Muscle of leg (tissue), 11 donors: Measurements from ENCODE around the gene SHTN1. TPM values are rescaled to one million over a fixed set of nuclear protein-coding genes. Genes with fewer than 3 reads are reported as not detected.
A peak's percentile ranks its signal among the peaks of the same experiment; 100 is the strongest.

Experiments
- DNase-seq: peaks from one replicate; pipeline ENCODE4 v3.0.0; 2013
- H3K27ac ChIP-seq: one replicate; pipeline ENCODE4 v1.5.1; 2013; ENCODE audit warnings: mild to moderate bottlenecking, low read length, control low read depth
- H3K27me3 ChIP-seq: one replicate; pipeline ENCODE4 v1.6.1; 2013; ENCODE audit warnings: low read length; ENCODE audit not compliant: control insufficient read depth, insufficient read depth
- H3K36me3 ChIP-seq: one replicate; pipeline ENCODE4 v1.6.1; 2013; ENCODE audit warnings: low read length; ENCODE audit not compliant: control insufficient read depth, insufficient read depth
- H3K4me1 ChIP-seq: one replicate; pipeline ENCODE4 v1.6.1; 2013; ENCODE audit warnings: low read length; ENCODE audit not compliant: control insufficient read depth, insufficient read depth
- H3K4me3 ChIP-seq: one replicate; pipeline ENCODE4 v1.5.1; 2013; ENCODE audit warnings: low read length, control low read depth
- H3K9me3 ChIP-seq: replicated peaks from 2 replicates; pipeline ENCODE4 v1.6.1; 2013; ENCODE audit warnings: low read depth, low read length; ENCODE audit not compliant: control insufficient read depth
- WGBS: methylation state at CpG from one replicate; pipeline ENCODE4 v1.1.5; 2013; ENCODE audit warnings: missing lambda C conversion rate; ENCODE audit not compliant: insufficient coverage; 5-methylcytosine and 5-hydroxymethylcytosine counted together
- polyA plus RNA-seq, 8 donors: library from polyadenylated mRNA; unstranded; fragments of 120-200 nt; gene quantifications; one replicate each; pipeline versions ENCODE4 v1.2.1 to v1.2.3, GENCODE V29; 2013; ENCODE audit warnings: inconsistent platforms in 1 of 8, low replicate concordance in 1 of 8; ENCODE audit not compliant: insufficient read length in 8 of 8, insufficient read depth in 1 of 8
- total RNA-seq: library from RNA; stranded (reverse); fragments of 120-200 nt; gene quantifications from one replicate; pipeline ENCODE4 v1.2.4, GENCODE V29; 2013

SHTN1 gene
- total and polyA plus RNA-seq, 9 donors, result 3.3 to 8.7 (median 5.2) TPM

DNA sequence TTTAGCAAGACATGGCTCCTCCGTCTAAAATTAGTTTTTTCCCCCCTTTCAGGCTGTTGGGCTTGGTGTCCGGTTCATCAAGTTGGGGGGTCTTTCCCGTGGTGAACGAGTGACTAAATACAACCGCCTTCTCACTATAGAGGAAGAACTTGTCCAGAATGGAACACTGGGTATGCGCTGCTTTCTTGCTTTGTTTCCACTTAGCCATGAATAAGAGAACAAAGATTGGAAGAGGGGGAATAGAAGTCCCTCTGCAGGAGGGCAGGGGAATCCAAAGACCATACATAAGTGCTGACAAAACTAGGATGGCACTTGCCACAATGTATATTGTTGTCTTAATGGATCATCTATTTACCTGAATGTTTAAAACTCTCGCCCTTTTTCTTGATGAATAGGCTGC is 125.2 kb downstream of the SHTN1 start:
- Histone ChIP-seq H3K27ac (no peak overlapping the region), H3K4me1 (no peaks in the 10 kb centered on the region), H3K27me3 (no peaks in the 10 kb centered on the region), H3K4me3 (no peak overlapping the region), H3K9me3 (no peaks in the 10 kb centered on the region), H3K36me3 (no peaks in the 10 kb centered on the region)
- no peak for DNase-seq
- 87% methylated on average over 3 of the region's 7 CpGs for WGBS

DNA sequence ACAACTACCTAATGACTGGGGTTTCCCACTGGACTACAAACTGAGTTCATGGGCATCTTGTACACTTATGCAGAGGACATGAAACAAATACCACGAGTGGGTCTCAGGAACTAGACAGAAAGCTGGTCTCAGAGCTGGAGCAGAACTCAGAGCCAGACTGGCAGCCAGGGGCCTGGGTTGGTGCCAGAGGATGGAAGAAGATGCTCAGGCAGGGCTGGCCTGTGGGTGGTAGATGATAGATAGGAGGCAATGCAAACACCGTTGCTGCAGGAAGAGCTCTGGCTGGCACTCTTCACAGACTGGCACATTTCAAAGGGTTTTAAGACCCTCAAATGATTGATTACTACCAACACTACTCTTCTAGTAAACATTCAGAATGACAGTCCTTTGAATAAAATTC is 126.9 kb downstream of the SHTN1 start:
- WGBS, result 100% methylated on average over 1 of the region's 2 CpGs
- Histone ChIP-seq H3K9me3 (no peaks in the 10 kb centered on the region), H3K4me1 (no peaks in the 10 kb centered on the region), H3K4me3 (no peak overlapping the region), H3K27ac (no peak overlapping the region), H3K27me3 (no peaks in the 10 kb centered on the region), H3K36me3 (no peaks in the 10 kb centered on the region)
- no peak for DNase-seq

DNA sequence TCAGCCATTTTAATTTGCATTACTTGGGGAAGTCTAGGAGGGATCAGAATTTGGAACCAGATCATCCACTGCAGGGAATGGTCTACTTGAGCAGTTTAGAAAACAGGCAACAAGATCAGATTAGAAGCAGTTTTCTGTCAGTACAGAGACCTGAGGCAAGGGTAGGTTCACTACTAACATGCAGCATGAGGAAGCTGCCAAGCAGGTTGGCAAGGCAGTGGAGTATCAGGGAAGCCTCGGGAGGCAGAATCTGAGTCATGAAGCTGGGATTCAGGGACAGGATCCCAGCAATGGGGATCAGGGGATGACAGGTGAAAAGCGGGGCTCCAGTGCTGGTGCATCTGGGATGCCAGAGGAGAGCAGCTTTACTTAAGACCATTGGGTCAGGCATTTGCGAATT is 127.6 kb downstream of the SHTN1 start:
- Histone ChIP-seq H3K27ac (no peak overlapping the region), H3K4me1 (no peaks in the 10 kb centered on the region), H3K36me3 (no peaks in the 10 kb centered on the region), H3K27me3 (no peaks in the 10 kb centered on the region), H3K9me3 (no peaks in the 10 kb centered on the region), H3K4me3 (no peak overlapping the region)
- no peak for DNase-seq
- 97% methylated on average over 3 of the region's 3 CpGs for WGBS

DNA sequence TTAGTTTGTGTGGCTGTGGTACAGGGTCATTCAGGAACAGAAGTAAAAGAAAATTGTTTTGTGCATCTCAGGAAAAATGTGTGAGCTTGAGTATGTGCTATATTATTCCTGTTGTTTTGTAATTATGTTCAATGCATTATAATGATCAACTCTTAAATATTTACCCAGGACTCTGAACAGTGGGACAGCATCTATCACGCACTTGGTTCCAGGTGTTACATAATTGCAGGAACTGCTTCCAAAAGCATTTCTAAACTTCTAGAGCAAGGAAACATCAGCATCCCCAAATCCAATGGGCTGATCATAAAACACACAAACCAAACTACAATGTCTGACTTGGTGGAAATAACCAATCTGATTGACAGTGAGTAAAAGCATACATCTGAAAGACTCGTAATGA is 129.1 kb downstream of the SHTN1 start:
- Histone ChIP-seq H3K27me3 (no peaks in the 10 kb centered on the region), H3K36me3 (no peaks in the 10 kb centered on the region), H3K4me3 (no peak overlapping the region), H3K4me1 (no peaks in the 10 kb centered on the region), H3K9me3 (no peaks in the 10 kb centered on the region), H3K27ac (no peak overlapping the region)
- WGBS, result 80% methylated on average over 1 of the region's 2 CpGs
- DNase-seq, result no peak

DNA sequence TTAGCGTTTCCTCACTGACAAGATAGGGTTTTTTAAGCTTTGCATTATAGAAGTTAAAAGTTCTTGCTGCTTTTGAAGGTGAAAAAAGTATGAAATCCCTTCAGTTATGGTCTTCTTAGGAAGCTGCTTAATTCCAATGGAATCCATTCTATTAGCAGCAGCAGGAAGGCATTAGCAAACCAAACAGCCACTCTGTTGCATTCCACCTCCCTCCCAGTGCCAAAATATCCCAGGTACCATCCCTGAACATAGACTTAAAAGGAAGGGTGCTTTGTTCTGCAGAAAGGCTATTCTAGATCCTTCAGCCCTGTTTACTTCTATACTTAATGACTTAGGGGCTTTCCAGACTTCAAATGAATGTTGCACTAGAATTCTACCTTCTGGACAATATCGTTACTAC is 131.9 kb downstream of the SHTN1 start:
- Histone ChIP-seq H3K27ac (no peak overlapping the region), H3K4me3 (no peak overlapping the region), H3K9me3 (no peaks in the 10 kb centered on the region), H3K36me3 (no peaks in the 10 kb centered on the region), H3K4me1 (no peaks in the 10 kb centered on the region), H3K27me3 (no peaks in the 10 kb centered on the region)
- no peak for DNase-seq
- WGBS, result no CpG with 5 or more reads among the region's 2 CpGs

DNA sequence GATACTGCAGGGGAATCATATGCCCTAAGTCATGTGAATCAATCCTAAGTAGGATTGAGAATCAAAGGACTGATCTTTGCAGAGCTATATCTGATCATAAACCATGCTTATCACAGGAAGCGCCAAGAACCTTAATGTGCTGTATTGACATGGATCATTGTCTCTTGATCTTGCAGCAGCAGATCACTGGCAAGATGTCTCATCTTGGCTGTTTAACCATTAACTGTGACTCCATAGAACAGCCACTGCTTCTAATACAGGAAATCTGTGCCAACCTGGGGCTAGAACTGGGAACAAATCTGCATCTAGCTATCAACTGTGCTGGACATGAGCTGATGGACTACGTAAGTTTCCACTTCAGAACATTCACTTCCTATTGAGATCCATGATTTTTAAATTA is 134.0 kb downstream of the SHTN1 start:
- no peak for DNase-seq
- H3K36me3 ChIP-seq, result no peaks in the 10 kb centered on the region
- H3K9me3 ChIP-seq, result no peaks in the 10 kb centered on the region
- no peaks in the 10 kb centered on the region for H3K27me3 ChIP-seq
- 100% methylated on average over 1 of the region's 2 CpGs for WGBS
- no peak overlapping the region for H3K4me3 ChIP-seq
- H3K4me1 ChIP-seq, result no peaks in the 10 kb centered on the region
- H3K27ac ChIP-seq, result no peak overlapping the region

DNA sequence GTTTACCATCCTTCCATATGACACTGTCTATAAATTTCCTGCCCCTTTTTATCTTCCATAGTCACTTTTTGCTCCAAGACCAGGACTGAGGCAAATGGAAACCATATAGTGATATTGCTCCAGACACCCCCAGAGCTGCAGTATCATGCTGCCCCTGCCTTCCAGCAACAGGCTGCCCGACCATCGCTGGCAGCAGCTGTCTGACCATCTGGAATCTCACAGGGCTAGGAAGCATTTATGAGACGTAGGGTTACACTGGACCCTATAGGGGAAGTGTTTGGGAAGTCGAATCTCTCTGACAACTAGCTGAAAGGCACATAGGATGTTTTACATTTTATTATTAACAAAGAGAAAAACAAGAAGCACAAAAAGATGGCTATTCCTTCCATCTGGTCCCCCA is 136.3 kb downstream of the SHTN1 start:
- Histone ChIP-seq H3K9me3 (no peaks in the 10 kb centered on the region), H3K27me3 (no peaks in the 10 kb centered on the region), H3K4me1 (no peaks in the 10 kb centered on the region), H3K27ac (no peak overlapping the region), H3K36me3 (no peaks in the 10 kb centered on the region), H3K4me3 (no peak overlapping the region)
- WGBS, result no CpG with 5 or more reads among the region's 4 CpGs
- peak; percentile 31 for DNase-seq

DNA sequence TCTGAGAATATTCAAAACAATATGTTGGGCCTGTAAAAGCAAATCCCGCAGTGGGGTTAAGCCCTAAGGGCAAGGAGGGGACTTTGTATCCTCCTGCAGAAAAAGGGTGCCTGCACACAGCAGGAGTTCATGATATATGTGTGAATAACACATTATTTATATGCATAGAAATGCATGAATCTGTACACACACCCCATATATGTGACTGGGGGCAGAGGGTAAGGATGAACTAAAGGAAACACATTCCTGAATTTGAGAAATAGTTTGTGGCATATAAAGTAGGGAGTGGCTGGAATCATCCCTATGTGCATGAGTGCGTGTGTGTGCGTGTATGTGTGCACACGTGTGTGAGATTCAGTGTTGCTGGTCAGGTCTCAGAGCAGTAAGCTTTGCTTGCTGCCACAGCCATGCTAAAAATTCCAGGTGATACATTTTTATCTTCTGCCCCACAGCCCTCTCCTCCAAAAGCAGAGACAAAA is 136.8 kb downstream of the SHTN1 start:
- WGBS, result no CpG with 5 or more reads among the region's 4 CpGs
- Histone ChIP-seq H3K27ac (no peak overlapping the region), H3K36me3 (no peaks in the 10 kb centered on the region), H3K4me1 (no peaks in the 10 kb centered on the region), H3K27me3 (no peaks in the 10 kb centered on the region), H3K4me3 (no peak overlapping the region), H3K9me3 (no peaks in the 10 kb centered on the region)
- no peak for DNase-seq

DNA sequence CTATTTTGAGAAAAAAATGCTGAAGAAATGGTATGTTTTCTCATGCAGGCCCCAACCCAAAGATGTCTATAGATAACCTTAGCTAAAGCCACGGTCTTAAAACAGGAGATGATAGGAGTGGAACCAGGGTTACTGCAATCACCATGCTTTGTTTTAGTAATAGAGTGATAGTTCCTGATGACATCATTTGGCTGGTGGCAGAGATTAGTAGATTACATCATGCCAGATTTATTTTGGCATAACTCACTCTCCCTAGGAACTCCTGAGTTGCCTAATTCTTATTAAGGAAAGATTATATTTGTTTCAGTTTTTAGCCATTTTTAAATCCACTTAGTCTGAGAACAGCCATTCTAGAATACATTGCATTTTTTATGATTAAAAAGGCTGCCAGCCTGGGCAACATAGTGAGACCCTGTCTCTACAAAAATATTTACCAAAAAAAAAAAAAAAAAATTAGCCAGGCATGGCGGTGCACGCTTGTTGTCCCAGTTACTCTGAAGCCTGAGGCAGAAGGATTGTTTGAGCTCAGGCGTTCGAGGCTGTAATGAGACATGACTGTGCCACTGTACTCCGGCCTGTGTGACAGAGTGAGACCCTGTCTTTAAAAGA is 137.9 kb downstream of the SHTN1 start:
- DNase-seq, result no peak
- WGBS, result 92% methylated on average over 5 of the region's 6 CpGs
- H3K27me3 ChIP-seq, result no peaks in the 10 kb centered on the region

DNA sequence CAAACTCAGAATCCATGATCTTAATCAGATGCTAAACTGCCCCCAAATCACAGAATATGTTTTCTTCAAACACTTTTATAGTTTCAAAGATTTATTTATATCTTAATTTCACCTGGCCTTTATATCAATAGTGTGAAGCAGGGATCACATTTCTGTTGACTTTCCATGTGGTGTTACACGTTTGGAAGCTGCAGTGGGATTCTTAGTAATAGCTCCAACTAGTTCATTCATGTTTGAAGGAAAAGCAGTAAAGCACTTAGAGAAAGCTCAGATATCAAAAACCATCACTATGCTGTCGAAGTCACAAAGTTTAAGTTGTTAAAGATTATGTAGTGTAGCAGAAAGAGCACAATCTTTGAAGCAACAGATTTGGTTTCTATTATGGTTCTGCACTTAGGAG is 138.9 kb downstream of the SHTN1 start:
- Histone ChIP-seq H3K36me3 (no peaks in the 10 kb centered on the region), H3K4me3 (no peak overlapping the region), H3K27me3 (no peaks in the 10 kb centered on the region), H3K9me3 (no peaks in the 10 kb centered on the region), H3K27ac (no peak overlapping the region), H3K4me1 (no peaks in the 10 kb centered on the region)
- no peak for DNase-seq
- WGBS, result no CpG with 5 or more reads among the region's 2 CpGs

More for the DNA sequence above, 137.9 kb downstream of the SHTN1 start:
- Histone ChIP-seq H3K4me1 (no peaks in the 10 kb centered on the region), H3K4me3 (no peak overlapping the region), H3K36me3 (no peaks in the 10 kb centered on the region), H3K27ac (no peak overlapping the region), H3K9me3 (no peaks in the 10 kb centered on the region)

DNA sequence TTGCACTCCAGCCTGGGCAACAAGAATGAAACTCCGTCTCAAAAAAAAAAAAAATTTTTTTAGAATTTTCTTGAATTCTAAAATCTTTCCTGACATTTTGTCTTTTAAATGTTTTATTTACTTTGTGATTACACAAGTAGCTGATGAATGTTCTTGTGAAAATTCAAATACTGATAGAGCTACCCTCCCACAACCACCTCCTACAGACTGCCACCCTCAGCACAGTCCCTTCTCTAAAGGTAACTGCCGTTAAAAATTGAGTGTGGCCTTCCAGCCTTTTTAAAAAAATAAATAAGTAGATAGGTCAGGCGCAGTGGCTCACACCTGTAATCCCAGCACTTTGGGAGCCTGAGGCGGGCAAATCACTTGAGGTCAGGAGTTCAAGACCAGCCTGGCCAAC is 140.6 kb downstream of the SHTN1 start:
- WGBS, result no CpG with 5 or more reads among the region's 4 CpGs
- no peaks in the 10 kb centered on the region for H3K36me3 ChIP-seq
- no peak overlapping the region for H3K4me3 ChIP-seq
- H3K4me1 ChIP-seq, result no peaks in the 10 kb centered on the region
- no peak for DNase-seq
- H3K27me3 ChIP-seq, result peaks cover 2% of the 10 kb centered on the region
- H3K9me3 ChIP-seq, result no peaks in the 10 kb centered on the region
- H3K27ac ChIP-seq, result no peak overlapping the region
